GM12874 (cell line): Measurements from ENCODE around the gene SPTAN1.

Source experiments
- TF ChIP-seq, protein P1 (sequence below): IDR thresholded peaks from 2 replicates; pipeline ENCODE4 v1.5.1; 2011; ENCODE audit warnings: low read depth, mild to moderate bottlenecking, control low read depth, low read length, moderate library complexity; ENCODE audit not compliant: insufficient read depth

The SPTAN1 gene

DNA sequence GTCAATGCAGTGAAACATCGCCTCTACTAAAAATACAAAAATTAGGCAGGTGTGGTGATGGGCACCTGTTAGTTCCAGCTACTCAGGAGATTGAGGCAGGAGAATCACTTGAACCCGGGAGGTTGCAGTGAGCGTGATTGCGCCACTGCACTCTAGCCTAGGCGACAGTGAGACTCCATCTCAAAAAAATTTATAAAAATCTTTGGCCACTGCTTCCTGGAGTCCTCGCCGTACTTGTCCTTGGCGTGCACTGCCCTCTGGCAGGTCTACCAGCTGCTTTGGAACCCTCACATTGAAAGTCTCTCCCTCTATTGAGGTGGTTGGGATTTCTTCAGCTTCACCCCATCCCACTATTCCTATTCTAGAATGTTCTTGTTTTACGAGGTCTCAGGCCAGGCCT, 79.2 kb downstream of the SPTAN1 start:
- TF ChIP-seq, protein P1, sequence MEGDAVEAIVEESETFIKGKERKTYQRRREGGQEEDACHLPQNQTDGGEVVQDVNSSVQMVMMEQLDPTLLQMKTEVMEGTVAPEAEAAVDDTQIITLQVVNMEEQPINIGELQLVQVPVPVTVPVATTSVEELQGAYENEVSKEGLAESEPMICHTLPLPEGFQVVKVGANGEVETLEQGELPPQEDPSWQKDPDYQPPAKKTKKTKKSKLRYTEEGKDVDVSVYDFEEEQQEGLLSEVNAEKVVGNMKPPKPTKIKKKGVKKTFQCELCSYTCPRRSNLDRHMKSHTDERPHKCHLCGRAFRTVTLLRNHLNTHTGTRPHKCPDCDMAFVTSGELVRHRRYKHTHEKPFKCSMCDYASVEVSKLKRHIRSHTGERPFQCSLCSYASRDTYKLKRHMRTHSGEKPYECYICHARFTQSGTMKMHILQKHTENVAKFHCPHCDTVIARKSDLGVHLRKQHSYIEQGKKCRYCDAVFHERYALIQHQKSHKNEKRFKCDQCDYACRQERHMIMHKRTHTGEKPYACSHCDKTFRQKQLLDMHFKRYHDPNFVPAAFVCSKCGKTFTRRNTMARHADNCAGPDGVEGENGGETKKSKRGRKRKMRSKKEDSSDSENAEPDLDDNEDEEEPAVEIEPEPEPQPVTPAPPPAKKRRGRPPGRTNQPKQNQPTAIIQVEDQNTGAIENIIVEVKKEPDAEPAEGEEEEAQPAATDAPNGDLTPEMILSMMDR: no peak

DNA sequence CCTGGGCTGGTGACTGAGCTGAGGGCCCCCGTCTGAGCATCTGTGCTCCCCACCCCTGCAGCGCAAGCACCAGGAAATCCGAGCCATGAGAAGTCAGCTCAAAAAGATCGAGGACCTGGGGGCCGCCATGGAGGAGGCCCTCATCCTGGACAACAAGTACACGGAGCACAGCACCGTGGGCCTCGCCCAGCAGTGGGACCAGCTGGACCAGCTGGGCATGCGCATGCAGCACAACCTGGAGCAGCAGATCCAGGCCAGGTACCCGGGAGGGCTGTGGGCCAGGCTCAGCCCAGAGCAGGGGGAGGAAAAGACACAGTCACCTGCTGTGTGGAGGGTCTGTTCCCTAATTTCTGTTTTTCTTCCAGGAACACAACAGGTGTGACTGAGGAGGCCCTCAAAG, 79.7 kb downstream of the SPTAN1 start:
- TF ChIP-seq, protein P1: no peak

DNA sequence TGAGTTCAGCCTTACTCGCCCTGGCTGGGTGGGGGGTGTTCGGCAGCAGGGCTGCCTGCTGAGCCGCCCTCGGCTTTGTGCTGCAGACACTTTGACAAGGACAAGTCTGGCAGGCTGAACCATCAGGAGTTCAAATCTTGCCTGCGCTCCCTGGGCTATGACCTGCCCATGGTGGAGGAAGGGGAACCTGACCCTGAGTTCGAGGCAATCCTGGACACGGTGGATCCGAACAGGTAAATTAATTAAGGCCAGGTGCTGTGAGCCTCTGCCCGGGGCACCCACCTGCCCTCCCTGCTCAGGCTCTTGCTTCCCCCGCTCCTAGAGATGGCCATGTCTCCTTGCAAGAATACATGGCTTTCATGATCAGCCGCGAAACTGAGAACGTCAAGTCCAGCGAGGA, 80.1 kb downstream of the SPTAN1 start:
- TF ChIP-seq, protein P1: no peak

DNA sequence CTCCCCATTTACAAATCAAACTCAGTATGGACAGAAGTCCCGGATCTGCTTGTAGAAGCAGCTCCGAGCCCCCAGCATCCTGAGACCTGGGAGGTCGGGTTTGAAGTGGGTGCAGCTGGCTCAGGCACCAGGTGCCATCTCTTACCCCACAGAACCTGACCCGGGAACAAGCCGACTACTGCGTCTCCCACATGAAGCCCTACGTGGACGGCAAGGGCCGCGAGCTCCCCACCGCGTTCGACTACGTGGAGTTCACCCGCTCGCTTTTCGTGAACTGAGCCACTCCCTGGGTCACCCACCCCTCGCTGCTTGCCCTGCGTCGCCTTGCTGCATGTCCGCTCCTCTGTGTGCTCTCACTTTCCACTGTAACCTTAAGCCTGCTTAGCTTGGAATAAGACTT, 80.7 kb downstream of the SPTAN1 start:
- TF ChIP-seq, protein P1: no peak

DNA sequence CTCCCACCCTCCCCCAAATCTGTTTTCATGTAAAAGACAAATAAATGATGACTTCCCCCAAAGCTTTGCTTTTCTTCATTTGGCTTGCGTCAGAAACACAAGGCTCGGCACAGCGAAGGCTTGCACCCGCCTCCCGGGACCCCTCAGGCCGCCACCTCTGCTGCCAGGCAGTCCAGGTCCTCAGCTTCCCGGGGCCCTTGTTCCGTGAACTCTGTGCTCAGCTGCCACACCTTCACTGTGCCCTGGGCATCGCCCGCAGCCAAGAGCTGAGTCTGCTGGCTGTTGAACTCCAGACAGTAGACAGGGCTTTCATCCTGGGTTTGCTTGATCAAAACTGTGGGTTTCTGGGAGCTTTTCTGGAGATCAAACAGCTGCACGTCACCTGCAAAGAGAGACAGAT, 81.2 kb downstream of the SPTAN1 start:
- TF ChIP-seq, protein P1: no peak

DNA sequence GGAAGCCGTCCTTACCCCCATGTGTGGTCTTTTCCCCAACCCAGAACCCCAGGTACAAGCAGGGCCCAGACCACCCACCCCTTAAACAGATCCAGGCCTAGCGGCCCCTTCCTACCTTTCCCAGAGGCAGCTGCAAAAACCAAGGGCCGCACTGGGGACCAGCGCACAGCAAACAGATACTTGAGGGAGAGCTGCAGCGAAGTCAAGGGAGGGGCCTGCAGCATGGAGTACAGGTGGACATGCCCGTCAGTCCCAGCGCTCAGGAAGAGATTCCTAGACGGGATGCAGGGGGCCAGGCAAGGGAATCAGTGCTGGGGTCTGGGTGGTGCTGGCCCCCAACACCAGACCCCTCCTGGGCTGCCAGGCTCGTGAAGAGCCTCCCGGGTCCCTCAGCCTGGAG, 81.7 kb downstream of the SPTAN1 start:
- TF ChIP-seq, protein P1: no peak

DNA sequence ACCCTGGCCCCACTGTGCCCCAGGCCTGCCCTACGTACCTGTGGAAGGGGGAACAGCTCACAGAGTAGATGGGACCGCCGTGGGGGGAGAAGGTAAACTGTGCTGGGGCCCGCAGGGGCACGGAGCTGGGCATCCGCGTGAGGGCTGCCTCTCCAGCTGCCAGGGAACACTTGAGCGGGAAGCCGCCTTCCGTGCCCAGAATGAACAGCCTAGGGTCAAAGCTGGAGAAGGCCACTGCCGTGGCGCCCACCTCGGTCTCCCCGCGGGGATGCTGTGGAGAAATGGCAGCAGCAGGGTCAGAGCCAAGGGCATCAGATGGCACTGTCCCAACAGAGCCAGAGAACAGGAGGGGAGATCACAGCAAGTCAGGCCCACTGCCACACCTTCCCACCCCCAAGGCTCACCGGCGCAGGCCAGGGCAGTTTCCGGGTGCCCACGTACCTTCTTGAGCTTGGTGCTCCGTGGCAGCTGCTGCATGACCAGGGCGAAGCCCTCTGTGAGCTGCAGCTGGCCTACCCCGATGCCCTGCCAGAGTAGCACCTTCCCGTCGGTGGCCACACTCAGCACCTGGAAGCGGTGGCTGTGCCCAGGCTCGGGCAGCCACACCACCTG, 82.4 kb downstream of the SPTAN1 start:
- TF ChIP-seq, protein P1: no peak
